Uterus (tissue), 2 donors: ENCODE results near the gene PPM1M.

Experiments used
- CTCF ChIP-seq, 4 experiments: fragments of 200-600 bp in 2 of 4; fragments of 450-650 bp in 2 of 4; sonication (generic) in 2 of 4; IDR thresholded peaks; one replicate each; pipeline ENCODE4 v1.5.1; 2016 to 2019; ENCODE audit warnings: antibody characterized with exemption in 4 of 4, mild to moderate bottlenecking in 2 of 4, moderate library complexity in 1 of 4
- POLR2A ChIP-seq, 2 donors: fragments of 450-650 bp; IDR thresholded peaks; one replicate each; pipeline ENCODE4 v1.6.1; 2016; ENCODE audit warnings: antibody characterized with exemption in 2 of 2, mild to moderate bottlenecking in 1 of 2, moderate library complexity in 1 of 2

- TF ChIP-seq CTCF (IDR thresholded peaks at IDR 0.05) = peak; percentile 55 to 75 (median 69)
- TF ChIP-seq POLR2A (IDR thresholded peaks at IDR 0.05) = peak in 1 of 2 donors; percentile 24
Observed at GRCh38 chr3:52231502-52232278, 13.9 kb upstream of the PPM1M start.
